NCI-H1105 (cell line): ENCODE results near the gene RHPN2.
"Not testable (repeated sequence)": the region's sequence is repeated elsewhere in the genome, so short reads cannot be mapped to it uniquely, and the experiment has no call there.

ENCODE experiments used
- DNase-seq: peaks from one replicate; lab custom pipeline; 2025; lab: John Stamatoyannopoulos, UW

Gene RHPN2

DNA sequence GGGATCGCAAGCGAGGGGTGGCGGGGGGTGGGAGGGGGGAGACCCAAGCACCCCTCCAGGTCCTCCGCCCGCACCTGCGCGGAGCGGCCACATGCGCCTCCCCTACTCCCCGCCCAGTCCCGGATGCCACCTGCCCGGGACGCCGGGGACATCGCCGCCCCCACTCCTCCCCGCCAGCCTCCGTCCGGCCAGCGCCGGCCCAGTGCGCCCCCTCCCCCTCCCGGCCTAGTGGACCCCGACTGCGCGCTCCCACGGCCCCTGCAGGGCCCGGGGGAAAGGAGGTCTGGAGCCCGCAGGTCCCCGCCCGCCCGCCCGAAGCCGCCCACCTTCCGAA lies 263 bp downstream of the RHPN2 start:
- DNase-seq, result peak; percentile 33

GRCh38 chr19:33063753-33064457 lies 783 bp downstream of the RHPN2 start:
- peak; percentile 47 for DNase-seq

GRCh38 chr19:33063356-33063752 lies 1.3 kb downstream of the RHPN2 start:
- peak; percentile 65 for DNase-seq

DNA sequence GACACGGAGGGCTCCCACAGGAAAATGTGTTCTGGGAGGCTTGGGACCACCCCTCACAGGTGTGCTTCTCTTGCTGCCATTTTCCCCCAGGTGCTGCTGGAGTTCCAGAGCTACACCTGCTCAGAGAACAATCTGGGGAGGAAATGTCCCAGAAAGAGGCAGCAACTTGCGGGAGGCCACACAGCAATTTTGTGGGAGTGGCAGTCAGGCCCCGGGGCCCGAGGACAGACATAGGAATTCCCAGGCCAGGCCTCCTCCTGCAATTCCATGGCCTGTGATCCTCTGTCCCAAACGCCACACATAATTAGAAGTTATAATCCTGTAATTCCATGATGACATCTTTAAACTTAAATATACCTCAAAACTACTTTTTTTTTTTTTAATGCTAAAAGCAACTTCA lies 1.8 kb downstream of the RHPN2 start:
- no peak for DNase-seq

DNA sequence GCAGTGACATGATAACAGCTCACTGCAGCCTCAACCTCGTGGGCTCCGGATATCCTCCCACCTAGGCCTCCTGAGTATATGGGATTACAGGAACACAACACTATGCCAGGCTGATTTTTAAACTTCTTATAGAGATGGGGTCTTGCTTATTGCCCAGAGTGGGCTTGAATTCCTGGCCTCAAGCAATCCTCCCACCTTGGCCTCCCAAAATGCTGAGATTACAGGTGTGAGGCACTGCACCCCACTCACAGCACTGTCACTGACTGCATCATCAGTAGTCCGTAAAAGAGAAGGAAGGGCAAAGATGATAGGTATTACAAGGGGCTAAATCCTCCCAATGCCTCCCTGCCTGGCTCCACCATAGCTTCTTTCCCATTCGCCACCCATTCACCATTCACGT lies 4.1 kb downstream of the RHPN2 start:
- no peak for DNase-seq

DNA sequence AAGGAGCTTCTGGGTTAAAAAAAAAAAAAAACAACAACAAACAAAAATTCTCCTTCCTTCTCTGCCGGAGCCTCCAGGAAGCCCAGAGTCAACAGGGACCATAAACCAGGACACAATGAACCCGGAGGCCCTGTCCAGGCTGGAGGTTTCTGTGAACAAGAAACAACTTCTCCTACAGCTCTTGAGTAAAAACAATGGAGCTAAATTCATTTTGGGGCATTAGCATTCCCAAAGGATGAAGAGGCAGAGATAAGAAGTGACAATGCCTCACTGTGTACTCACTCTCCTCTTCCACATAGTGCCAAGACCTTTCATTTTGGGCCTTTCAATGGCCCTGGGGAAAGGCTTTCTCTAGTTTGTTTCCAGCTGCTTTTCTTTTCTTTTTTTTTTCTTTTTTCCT lies 9.0 kb downstream of the RHPN2 start:
- no peak for DNase-seq

DNA sequence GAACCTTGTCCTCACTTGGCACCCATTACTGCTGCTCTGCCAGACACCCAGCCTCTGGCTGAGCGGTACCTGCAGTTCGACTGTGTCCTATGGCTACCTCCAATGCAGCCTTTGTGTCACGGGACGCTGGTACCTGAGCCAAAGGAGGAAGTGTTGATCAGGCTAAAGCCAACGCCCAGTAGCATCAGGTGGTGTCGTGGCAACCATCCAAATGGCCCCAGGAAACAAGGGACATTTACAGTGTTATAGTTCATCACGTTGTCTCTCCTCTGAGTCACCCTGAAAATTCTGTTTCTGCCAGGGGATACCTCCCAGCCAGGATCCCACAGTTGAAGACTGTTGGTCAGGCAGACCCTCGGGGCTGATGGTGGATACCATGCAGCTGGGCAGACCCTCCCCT lies 10.1 kb downstream of the RHPN2 start:
- no peak for DNase-seq

DNA sequence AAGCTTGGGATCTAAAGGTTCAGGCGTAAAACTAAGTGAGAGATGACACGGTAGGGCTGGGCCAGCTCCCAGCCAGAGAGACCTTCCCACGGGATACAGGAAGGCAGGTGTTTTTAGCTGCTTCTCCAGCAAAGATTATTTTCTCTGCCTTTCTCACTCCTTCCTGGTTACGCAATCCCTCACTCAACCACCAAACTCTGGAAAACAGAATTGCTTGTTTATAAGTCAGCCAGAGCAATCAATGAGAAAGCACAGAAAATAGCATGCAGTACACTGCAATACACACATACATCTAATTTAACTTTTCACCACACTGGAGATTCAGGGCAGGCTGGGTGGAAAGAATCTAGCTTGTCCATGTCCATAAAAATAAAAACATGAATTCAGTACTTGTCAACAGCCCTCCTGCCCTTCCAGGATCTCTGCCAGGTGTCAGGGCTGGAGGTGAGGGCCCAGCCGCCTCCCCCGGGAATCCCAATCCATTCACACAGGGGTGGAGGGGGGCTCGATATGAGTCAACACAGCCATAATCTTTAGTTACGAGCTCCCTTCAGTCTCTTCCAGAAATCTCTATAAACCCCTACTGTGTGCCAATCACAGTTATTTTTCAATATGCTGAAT lies 12.2 kb downstream of the RHPN2 start:
- no peak for DNase-seq

GRCh38 chr19:33050110-33050509 lies 14.6 kb downstream of the RHPN2 start:
- no peak for DNase-seq

DNA sequence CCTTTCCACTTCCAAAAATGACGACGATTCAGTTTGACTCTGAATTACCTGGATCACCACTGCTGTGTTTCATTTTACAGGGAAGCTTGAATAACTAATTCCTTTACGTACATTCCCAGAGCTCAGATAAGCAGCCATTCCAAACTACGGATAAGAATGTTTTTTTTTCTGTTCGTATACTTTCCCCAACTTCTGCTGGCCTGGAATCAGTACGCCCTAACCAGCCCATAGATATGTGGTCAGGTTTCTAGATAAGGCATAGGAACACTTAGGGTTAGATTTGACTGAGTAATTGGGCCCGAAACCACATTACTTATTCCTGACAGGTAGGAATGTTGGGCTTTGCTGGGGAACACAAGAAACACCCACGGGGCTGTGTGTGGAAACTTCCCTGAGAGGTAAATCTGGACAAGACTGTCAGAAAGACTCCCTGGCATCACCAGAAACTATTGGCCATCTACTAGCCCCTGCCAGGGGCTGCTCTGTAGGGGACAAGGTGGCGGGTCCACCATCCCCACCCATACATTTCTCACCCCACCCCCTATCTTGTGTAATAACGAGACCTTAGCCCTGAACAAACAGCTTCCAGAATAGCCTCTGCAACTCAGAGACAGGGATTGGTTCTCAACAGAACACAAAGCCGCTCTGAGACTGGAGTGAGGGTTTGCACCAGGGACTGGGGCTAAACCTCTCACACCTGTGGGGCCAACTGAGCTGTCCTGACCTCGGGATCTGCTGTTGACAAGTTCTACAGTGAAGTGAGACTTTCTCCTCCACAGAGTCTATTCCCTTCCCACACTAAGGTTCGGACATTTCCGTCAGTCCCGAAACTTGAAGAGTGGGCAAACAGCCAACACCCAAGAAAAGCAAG lies 15.6 kb downstream of the RHPN2 start:
- no peak for DNase-seq

DNA sequence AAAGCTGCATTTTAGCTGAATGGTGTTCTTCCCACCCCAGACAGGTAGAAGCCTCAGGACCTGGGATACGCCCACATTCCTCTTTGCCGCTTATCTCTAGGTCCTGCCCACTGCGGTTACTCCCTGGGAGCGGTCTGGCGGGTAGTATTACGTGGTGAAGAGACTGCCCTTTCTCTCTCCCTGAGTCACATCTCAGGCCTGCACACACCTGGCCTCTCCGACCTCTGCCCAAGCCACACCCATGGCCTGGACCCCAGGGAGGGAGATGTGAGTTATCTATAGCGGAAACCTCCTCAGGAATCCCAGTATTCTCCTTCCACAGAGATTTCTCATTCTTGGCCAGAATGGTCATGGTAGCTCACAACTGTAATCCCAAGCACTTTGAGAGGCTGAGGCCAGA lies 17.3 kb downstream of the RHPN2 start:
- DNase-seq, result no peak

DNA sequence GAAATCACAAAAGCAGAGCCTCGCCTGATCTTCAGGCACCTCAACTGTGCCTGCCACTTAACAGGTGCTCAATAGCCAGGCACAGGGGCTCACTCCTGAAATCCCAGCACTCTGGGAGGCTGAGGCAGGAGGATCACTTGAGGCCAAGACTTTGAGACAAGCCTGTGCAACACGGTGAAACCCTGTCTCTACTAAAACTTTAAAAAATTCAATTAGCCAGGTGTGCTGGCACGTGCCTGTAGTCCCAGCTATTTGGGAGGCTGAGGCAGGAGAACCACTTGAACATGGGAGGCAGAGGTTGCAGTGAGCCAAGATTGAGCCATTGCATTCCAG lies 22.9 kb downstream of the RHPN2 start:
- not testable (repeated sequence) for DNase-seq

DNA sequence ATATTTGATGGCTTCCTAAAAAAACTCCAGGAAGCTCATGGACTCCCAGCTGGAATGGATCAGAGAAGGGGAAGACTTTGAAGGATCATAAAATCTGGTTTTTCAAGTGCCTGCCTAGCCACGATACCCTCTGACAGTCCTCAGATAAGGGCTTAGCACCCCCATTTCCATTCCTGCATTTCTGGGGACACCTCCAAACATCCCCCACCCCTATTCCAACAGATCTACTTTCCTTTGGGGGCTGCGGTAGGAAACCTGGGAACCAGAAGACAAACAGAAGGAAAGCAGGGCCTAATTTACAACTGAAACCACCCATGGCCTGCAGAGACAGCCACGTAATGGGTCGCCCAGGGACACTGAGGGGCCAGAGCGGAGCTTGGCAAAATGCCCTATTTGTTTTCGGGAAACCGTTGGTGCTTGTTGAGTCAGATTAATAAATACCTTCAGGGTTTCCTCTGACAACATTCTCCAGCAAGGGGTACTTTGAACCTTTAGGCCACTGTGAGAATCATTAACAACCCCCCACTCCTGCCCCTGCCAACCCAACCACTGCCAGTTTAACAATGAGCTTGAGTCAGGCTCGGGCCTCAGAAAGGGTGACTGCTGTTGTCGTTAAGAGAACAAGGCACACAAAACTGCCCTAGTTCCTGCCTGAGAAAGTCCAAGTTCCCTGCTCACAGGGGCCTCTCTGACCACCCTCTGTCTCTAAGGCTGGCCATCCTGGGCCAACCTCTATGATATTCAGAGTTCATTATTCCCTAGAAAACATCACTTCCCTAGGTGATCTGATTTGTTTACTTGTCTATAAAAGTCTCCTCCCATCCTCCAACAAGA lies 23.5 kb downstream of the RHPN2 start:
- DNase-seq, result no peak

GRCh38 chr19:33039815-33040214 lies 24.9 kb downstream of the RHPN2 start:
- DNase-seq, result no peak

DNA sequence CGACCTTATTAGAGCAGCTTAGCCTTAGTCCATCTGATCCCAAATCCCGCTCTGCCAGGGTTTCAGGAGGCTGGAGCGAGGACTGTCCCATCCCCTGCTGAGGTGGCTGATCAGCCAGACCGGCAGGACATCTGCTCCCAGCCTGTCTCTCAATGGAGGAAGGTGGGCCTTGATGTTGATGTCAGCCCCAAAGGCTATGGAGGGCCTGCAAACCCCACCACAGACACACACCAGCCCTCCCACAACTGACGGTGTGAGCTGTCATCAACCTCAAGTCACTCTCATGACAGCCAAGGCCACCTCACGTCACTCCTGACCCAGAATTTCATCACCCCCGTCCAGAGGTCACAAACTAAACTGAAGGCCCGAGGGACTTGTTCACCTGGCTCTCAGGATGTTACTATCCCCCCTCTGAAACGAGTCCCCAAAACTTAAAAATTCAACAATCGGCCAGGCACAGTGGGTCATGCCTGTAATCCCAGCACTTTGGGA lies 25.5 kb downstream of the RHPN2 start:
- DNase-seq, result no peak

- DNase-seq, result not testable (repeated sequence)
Measured at GRCh38 chr19:33037168-33038025, 27.3 kb downstream of the RHPN2 start.

DNA sequence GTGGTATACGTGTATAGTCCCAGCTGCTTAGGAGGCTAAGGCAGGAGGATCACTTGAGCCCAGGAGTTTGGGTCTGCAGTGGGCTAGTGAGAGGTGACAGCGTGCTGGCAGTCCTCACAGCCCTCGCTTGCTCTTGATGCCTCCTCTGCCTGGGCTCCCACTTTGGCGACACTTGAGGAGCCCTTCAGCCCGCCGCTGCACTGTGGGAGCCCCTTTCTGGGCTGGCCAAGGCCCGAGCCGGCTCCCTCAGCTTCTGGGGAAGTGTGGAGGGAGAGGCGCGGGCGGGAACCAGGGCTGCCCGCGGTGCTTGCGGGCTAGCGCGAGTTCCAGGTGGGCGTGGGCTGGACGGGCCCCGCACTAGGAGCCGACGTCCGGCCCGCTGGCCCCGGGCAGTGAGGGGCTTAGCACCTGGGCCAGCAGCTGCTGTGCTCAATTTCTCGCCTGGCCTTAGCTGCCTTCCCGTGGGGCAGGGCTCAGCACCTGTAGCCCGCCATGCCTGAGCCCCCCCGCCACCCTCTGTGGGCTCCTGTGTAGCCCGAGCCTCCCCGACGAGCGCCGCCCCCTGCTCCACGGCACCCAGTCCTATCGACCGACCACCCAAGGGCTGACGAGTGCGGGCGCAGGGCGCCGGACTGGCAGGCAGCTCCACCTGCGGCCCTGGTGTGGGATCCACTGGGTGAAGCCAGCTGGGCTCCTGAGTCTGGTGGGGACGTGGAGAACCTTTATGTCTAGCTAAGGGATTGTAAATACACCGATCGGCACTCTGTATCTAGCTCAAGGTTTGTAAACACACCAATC lies 28.1 kb downstream of the RHPN2 start:
- not testable (repeated sequence) for DNase-seq

DNA sequence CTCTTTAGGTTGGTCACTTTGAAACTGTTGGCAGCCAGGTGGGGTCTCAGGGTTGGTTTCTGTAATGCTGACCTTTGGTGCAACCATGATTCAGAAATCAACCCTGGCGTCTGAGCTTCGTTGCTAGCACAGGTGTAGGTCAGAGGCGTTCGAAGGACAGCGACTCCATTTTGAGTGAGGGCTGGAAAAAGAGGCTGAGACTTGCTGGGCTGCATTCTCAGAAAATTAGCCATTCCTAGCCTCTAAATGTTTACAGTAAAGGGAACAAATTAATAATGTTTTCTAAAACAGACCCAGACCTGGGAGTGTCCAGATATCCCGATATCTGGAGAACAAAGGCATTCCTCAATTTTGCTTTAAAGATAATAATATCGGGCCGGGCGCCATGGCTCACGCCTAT lies 29.2 kb downstream of the RHPN2 start:
- no peak for DNase-seq

DNA sequence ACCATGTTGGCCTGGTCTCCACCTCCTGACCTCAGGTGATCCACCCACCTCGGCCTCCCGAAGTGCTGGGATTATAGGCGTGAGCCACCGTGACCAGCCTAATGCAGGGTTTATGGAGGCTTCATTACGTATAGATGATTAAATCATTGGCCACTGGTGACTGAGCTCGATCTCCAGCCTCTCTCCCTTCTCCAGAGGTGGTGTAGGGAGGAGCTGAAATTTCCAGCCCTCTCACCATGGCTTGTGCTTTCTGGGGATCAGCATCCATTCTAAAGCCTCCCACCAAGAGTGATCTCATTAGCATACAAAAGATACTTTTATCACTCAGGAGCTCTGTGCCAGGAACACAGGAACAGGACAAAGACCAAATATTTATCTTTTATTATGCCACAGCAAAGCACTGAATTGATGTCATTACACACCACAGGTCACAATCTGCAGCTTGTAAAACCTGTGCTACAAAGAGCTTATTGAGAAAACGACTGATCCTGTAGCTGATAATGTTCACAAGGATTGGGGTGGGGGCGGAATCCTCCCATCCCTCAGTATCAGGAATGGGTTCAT lies 32.4 kb downstream of the RHPN2 start:
- DNase-seq, result no peak

- DNase-seq, result no peak
Measured at GRCh38 chr19:33029746-33030303, 34.9 kb downstream of the RHPN2 start.
